GM23338 (cell line): Measurements from ENCODE around the gene HSD17B1. TPM values are rescaled to one million over a fixed set of nuclear protein-coding genes. Genes with fewer than 3 reads are reported as not detected.

Experiments used
- ATAC-seq: fragments of 200-7000 bp; cut with Tn5 transposase; 3 replicates; pipeline ENCODE4 v1.9.1; 2020
- DNase-seq: peaks from one replicate; pipeline ENCODE4 v3.0.0-alpha.2; 2015; ENCODE audit warnings: low spot score
- H2AFZ ChIP-seq: fragments of 200-600 bp; sonication (generic); 2 replicates; pipeline ENCODE4 v1.8.0; 2016; ENCODE audit warnings: antibody characterized with exemption, mild to moderate bottlenecking, moderate library complexity
- H3F3A ChIP-seq: fragments of 200-600 bp; sonication (generic); replicated peaks from 2 replicates; pipeline ENCODE4 v1.8.0; 2017; ENCODE audit warnings: antibody characterized with exemption, mixed run types, low read depth
- H3K27ac ChIP-seq: fragments of 200-600 bp; sonication (generic); 2 replicates; pipeline ENCODE4 v1.6.1; 2016; ENCODE audit warnings: low read depth
- H3K27me3 ChIP-seq: fragments of 200-600 bp; sonication (generic); 2 replicates; pipeline ENCODE4 v1.8.0; 2016; ENCODE audit warnings: mild to moderate bottlenecking, mixed run types, moderate library complexity; ENCODE audit not compliant: insufficient read depth
- H3K36me3 ChIP-seq: fragments of 200-600 bp; sonication (generic); 2 replicates; pipeline ENCODE4 v1.8.0; 2016; ENCODE audit warnings: mild to moderate bottlenecking; ENCODE audit not compliant: insufficient read depth
- H3K4me1 ChIP-seq: fragments of 200-600 bp; sonication (generic); 2 replicates; pipeline ENCODE4 v1.8.0; 2016; ENCODE audit warnings: mild to moderate bottlenecking, moderate library complexity; ENCODE audit not compliant: insufficient read depth
- H3K4me2 ChIP-seq: fragments of 200-600 bp; sonication (generic); 2 replicates; pipeline ENCODE4 v1.7.1; 2017; ENCODE audit warnings: mixed run types
- H3K4me3 ChIP-seq: fragments of 200-600 bp; sonication (generic); 2 replicates; pipeline ENCODE4 v1.6.1; 2016; ENCODE audit warnings: mixed run types
- H3K79me2 ChIP-seq: fragments of 200-600 bp; sonication (generic); replicated peaks from 2 replicates; pipeline ENCODE4 v1.8.0; 2017; ENCODE audit warnings: mild to moderate bottlenecking; ENCODE audit not compliant: insufficient read depth
- H3K9me2 ChIP-seq: fragments of 200-600 bp; sonication (generic); 2 replicates; pipeline ENCODE4 v1.8.0; 2017; ENCODE audit not compliant: insufficient read depth
- H4K20me1 ChIP-seq: fragments of 200-600 bp; sonication (generic); replicated peaks from 2 replicates; pipeline ENCODE4 v1.8.0; 2017; ENCODE audit warnings: mild to moderate bottlenecking; ENCODE audit not compliant: insufficient read depth
- H3K27ac Mint-ChIP-seq: 2 replicates; pipeline ENCODE4 v1.8.0; 2020; ENCODE audit warnings: inconsistent platforms, mild to moderate bottlenecking, moderate library complexity, mixed read lengths
- H3K27me3 Mint-ChIP-seq: 3 replicates; pipeline ENCODE4 v1.8.0; 2022; ENCODE audit warnings: low read depth, mild to moderate bottlenecking, moderate library complexity, mixed read lengths, inconsistent platforms; ENCODE audit not compliant: insufficient read depth, poor library complexity
- H3K36me3 Mint-ChIP-seq: 3 replicates; pipeline ENCODE4 v1.8.0; 2021; ENCODE audit warnings: low read depth, mild to moderate bottlenecking, inconsistent platforms, moderate library complexity, mixed read lengths
- H3K4me1 Mint-ChIP-seq: 3 replicates; pipeline ENCODE4 v1.8.0; 2020; ENCODE audit warnings: mild to moderate bottlenecking, inconsistent platforms, mixed read lengths
- H3K4me3 Mint-ChIP-seq: 3 replicates; pipeline ENCODE4 v1.8.0; 2021; ENCODE audit warnings: moderate library complexity, mild to moderate bottlenecking, inconsistent platforms, mixed read lengths
- H3K9me3 Mint-ChIP-seq: 3 replicates; pipeline ENCODE4 v1.8.0; 2020; ENCODE audit warnings: moderate library complexity, mild to moderate bottlenecking, inconsistent platforms, mixed read lengths
- NANOG ChIP-seq: IDR thresholded peaks from 2 replicates; pipeline ENCODE4 v1.6.1; 2016; ENCODE audit warnings: antibody characterized with exemption, borderline replicate concordance
- STAT1 ChIP-seq: IDR thresholded peaks from one replicate; pipeline ENCODE4 v1.6.1; 2016; ENCODE audit warnings: antibody characterized with exemption; ENCODE audit not compliant: unreplicated experiment
- polyA plus RNA-seq: library from polyadenylated mRNA; unstranded; fragments of >200 nt; fragmentation: Nextera tagmentation; extraction: Ambion mirVana; gene quantifications from 2 replicates; pipeline ENCODE4 v1.2.1, GENCODE V29; 2016
- total RNA-seq: library from RNA; depleted of rRNA; stranded (reverse); fragments of >200 nt; shearing (Covaris generic); gene quantifications from 2 replicates; pipeline ENCODE4 v1.2.3, GENCODE V29; 2014
- TF ChIP-seq, protein P1 (sequence below), 2 experiments: fragments of 200-600 bp in 1 of 2; sonication (generic) in 1 of 2; conservative IDR thresholded peaks; 2 replicates each; pipeline versions ENCODE4 v1.5.1 to v1.6.1; 2016 to 2017; ENCODE audit warnings: antibody characterized with exemption in 2 of 2, low read depth in 2 of 2, mild to moderate bottlenecking in 2 of 2, moderate library complexity in 1 of 2
- TF ChIP-seq, protein P2 (sequence below): IDR thresholded peaks from 2 replicates; pipeline ENCODE4 v1.6.1; 2016; ENCODE audit warnings: antibody characterized with exemption
- TF ChIP-seq, protein P3 (sequence below): fragments of 250-450 bp; sonication (Bioruptor Pico); IDR thresholded peaks from 2 replicates; pipeline ENCODE4 v1.5.0; 2020; ENCODE audit warnings: mild to moderate bottlenecking, moderate library complexity

The HSD17B1 gene
- total and polyA plus RNA-seq, 2 experiments from 2014 or later, result 0.97 to 1.7 TPM

DNA sequence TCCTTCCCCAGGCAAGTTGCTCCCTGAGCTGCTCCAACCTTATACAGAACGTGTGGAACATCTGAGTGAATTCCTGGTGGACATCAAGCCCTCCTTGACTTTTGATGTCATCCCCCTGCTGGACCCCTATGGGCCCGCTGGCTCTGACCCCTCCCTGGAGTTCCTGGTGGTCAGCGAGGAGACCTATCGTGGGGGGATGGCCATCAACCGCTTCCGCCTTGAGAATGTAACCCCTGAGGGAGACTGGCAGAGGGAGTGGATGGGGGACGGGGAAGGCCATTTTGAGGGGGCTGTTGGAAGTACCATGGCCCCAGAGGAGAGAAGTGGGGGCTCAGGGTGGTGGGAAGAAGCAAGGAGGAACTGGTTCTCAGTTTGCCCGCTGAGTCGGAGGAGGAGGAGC, 11.2 kb downstream of the HSD17B1 start (continued):
- TF ChIP-seq, protein P1, sequence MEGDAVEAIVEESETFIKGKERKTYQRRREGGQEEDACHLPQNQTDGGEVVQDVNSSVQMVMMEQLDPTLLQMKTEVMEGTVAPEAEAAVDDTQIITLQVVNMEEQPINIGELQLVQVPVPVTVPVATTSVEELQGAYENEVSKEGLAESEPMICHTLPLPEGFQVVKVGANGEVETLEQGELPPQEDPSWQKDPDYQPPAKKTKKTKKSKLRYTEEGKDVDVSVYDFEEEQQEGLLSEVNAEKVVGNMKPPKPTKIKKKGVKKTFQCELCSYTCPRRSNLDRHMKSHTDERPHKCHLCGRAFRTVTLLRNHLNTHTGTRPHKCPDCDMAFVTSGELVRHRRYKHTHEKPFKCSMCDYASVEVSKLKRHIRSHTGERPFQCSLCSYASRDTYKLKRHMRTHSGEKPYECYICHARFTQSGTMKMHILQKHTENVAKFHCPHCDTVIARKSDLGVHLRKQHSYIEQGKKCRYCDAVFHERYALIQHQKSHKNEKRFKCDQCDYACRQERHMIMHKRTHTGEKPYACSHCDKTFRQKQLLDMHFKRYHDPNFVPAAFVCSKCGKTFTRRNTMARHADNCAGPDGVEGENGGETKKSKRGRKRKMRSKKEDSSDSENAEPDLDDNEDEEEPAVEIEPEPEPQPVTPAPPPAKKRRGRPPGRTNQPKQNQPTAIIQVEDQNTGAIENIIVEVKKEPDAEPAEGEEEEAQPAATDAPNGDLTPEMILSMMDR (conservative IDR thresholded peaks at IDR 0.05; ENCODE audit: low read depth in 2 of 2), result no peak
- TF ChIP-seq, protein P2, sequence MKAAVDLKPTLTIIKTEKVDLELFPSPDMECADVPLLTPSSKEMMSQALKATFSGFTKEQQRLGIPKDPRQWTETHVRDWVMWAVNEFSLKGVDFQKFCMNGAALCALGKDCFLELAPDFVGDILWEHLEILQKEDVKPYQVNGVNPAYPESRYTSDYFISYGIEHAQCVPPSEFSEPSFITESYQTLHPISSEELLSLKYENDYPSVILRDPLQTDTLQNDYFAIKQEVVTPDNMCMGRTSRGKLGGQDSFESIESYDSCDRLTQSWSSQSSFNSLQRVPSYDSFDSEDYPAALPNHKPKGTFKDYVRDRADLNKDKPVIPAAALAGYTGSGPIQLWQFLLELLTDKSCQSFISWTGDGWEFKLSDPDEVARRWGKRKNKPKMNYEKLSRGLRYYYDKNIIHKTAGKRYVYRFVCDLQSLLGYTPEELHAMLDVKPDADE, result no peak

DNA sequence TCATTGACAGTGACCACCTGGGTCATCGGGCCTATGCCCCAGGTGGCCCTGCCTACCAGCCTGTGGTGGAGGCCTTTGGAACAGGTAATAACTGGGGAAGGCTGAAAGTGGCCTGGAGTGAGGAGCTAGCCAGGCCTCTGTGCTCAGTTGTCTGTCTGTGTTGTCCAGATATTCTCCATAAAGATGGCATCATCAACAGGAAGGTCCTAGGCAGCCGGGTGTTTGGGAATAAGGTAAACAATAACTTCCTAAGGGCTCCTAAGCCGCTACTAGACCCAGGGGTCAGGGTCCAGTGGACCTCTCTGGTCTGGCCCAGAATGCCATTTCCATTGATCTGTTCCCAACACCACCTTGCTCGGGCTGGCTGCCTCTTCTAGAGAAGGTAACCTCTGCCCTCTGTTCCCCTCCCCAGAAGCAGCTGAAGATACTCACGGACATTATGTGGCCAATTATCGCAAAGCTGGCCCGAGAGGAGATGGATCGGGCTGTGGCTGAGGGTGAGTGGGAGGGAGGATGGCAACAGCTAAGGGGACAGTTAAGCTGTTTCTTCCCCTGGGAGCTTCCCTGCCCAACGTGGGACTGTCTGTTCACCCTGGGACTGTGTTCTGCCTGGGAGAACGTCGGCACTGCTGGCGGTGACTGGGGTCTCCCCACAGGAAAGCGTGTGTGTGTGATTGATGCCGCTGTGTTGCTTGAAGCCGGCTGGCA, 12.2 kb downstream of the HSD17B1 start:
- no peak for DNase-seq
- no peaks in the 10 kb centered on the region for H3K9me3 Mint-ChIP-seq
- no peak overlapping the region for H2AFZ ChIP-seq
- H3K79me2 ChIP-seq, result peaks cover 27% of the 10 kb centered on the region
- no peaks in the 10 kb centered on the region for H3K9me2 ChIP-seq
- H3K4me3 ChIP-seq, result no peak overlapping the region
- peak overlapping the region; percentile 12; the same call in 1 of the 3 replicates for H3K4me3 Mint-ChIP-seq
- H3K27me3 ChIP-seq, result no peaks in the 10 kb centered on the region
- peaks cover 34% of the 10 kb centered on the region for H3F3A ChIP-seq
- ATAC-seq, result no peak
- peaks cover 19% of the 10 kb centered on the region for H3K4me1 ChIP-seq
- H3K27ac Mint-ChIP-seq, result no peak overlapping the region
- H3K27ac ChIP-seq, result no peak overlapping the region
- no peaks in the 10 kb centered on the region for H4K20me1 ChIP-seq
- peaks cover 13% of the 10 kb centered on the region for H3K27me3 Mint-ChIP-seq
- peaks cover 48% of the 10 kb centered on the region for H3K36me3 Mint-ChIP-seq
- H3K4me2 ChIP-seq, result no peak overlapping the region
- TF ChIP-seq, protein P3, sequence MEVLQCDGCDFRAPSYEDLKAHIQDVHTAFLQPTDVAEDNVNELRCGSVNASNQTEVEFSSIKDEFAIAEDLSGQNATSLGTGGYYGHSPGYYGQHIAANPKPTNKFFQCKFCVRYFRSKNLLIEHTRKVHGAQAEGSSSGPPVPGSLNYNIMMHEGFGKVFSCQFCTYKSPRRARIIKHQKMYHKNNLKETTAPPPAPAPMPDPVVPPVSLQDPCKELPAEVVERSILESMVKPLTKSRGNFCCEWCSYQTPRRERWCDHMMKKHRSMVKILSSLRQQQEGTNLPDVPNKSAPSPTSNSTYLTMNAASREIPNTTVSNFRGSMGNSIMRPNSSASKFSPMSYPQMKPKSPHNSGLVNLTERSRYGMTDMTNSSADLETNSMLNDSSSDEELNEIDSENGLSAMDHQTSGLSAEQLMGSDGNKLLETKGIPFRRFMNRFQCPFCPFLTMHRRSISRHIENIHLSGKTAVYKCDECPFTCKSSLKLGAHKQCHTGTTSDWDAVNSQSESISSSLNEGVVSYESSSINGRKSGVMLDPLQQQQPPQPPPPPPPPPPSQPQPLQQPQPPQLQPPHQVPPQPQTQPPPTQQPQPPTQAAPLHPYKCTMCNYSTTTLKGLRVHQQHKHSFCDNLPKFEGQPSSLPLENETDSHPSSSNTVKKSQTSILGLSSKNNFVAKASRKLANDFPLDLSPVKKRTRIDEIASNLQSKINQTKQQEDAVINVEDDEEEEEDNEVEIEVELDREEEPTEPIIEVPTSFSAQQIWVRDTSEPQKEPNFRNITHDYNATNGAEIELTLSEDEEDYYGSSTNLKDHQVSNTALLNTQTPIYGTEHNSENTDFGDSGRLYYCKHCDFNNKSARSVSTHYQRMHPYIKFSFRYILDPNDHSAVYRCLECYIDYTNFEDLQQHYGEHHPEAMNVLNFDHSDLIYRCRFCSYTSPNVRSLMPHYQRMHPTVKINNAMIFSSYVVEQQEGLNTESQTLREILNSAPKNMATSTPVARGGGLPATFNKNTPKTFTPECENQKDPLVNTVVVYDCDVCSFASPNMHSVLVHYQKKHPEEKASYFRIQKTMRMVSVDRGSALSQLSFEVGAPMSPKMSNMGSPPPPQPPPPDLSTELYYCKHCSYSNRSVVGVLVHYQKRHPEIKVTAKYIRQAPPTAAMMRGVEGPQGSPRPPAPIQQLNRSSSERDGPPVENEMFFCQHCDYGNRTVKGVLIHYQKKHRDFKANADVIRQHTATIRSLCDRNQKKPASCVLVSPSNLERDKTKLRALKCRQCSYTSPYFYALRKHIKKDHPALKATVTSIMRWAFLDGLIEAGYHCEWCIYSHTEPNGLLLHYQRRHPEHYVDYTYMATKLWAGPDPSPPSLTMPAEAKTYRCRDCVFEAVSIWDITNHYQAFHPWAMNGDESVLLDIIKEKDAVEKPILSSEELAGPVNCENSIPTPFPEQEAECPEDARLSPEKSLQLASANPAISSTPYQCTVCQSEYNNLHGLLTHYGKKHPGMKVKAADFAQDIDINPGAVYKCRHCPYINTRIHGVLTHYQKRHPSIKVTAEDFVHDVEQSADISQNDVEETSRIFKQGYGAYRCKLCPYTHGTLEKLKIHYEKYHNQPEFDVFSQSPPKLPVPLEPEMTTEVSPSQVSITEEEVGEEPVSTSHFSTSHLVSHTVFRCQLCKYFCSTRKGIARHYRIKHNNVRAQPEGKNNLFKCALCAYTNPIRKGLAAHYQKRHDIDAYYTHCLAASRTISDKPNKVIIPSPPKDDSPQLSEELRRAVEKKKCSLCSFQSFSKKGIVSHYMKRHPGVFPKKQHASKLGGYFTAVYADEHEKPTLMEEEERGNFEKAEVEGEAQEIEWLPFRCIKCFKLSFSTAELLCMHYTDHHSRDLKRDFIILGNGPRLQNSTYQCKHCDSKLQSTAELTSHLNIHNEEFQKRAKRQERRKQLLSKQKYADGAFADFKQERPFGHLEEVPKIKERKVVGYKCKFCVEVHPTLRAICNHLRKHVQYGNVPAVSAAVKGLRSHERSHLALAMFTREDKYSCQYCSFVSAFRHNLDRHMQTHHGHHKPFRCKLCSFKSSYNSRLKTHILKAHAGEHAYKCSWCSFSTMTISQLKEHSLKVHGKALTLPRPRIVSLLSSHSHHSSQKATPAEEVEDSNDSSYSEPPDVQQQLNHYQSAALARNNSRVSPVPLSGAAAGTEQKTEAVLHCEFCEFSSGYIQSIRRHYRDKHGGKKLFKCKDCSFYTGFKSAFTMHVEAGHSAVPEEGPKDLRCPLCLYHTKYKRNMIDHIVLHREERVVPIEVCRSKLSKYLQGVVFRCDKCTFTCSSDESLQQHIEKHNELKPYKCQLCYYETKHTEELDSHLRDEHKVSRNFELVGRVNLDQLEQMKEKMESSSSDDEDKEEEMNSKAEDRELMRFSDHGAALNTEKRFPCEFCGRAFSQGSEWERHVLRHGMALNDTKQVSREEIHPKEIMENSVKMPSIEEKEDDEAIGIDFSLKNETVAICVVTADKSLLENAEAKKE (CRISPR knock-in tag), result no peak
- TF ChIP-seq STAT1, result no peak
- TF ChIP-seq, protein P2, result no peak
- TF ChIP-seq NANOG, result no peak
- peaks cover 24% of the 10 kb centered on the region for H3K4me1 Mint-ChIP-seq
- H3K36me3 ChIP-seq, result peaks cover 4% of the 10 kb centered on the region; the same call in 1 of the 2 replicates
